ENCODE data around the gene FKBP10. TPM values are rescaled to one million over a fixed set of nuclear protein-coding genes. Genes with fewer than 3 reads are reported as not detected.

The FKBP10 gene
- total RNA-seq, 1 donor from 2014 or later: 5.1 TPM

Other genes starting within 250 kb of the FKBP10 start
- gene KRT9, start 240.9 kb upstream of the FKBP10 start, total RNA-seq: not detected
- not detected for gene KRT14, start 226.1 kb upstream of the FKBP10 start, total RNA-seq
- not detected for gene KRT16, start 200.2 kb upstream of the FKBP10 start, total RNA-seq
- gene KRT17, start 188.4 kb upstream of the FKBP10 start, total RNA-seq: not detected
- 257 TPM for gene EIF1, start 124.1 kb upstream of the FKBP10 start, total RNA-seq
- gene GAST, start 100.7 kb upstream of the FKBP10 start, total RNA-seq: not detected
- not detected for gene HAP1, start 78.4 kb upstream of the FKBP10 start, total RNA-seq
- 72.5 TPM for gene JUP, start 26.3 kb upstream of the FKBP10 start, total RNA-seq
- 3.3 TPM for gene P3H4, start 1.1 kb upstream of the FKBP10 start, total RNA-seq
- gene NT5C3B, start 23.2 kb downstream of the FKBP10 start, total RNA-seq: 24.3 TPM
- gene KLHL10, start 24.8 kb downstream of the FKBP10 start, total RNA-seq: not detected
- gene KLHL11, start 52.4 kb downstream of the FKBP10 start, total RNA-seq: 5.9 TPM
- gene ACLY, start 105.9 kb downstream of the FKBP10 start, total RNA-seq: 20.9 TPM
- 0.30 TPM for gene ODAD4, start 117.6 kb downstream of the FKBP10 start, total RNA-seq
- gene CNP, start 153.8 kb downstream of the FKBP10 start, total RNA-seq: 31.4 TPM
- gene DNAJC7, start 204.4 kb downstream of the FKBP10 start, total RNA-seq: 33.2 TPM
- 12.9 TPM for gene NKIRAS2, start 207.1 kb downstream of the FKBP10 start, total RNA-seq
- 0.20 TPM for gene C17orf113, start 237.6 kb downstream of the FKBP10 start, total RNA-seq